Measurements from ENCODE around the gene ARHGAP8.

ARHGAP8 gene

GRCh38 chr22:44752285-44753188 lies at the start of gene ARHGAP8:
Gene ARHGAP8, plus strand, starts transcription at chr22:44752575. Its CDS starts 33,953 bp downstream, at chr22:44786528.
- Histone ChIP-seq H3K27ac (ENCODE audit: low read length) (no peak within 1 kb of the TSS), H3K36me3 (ENCODE audit: insufficient read depth, low read depth, low read length) (no peaks in the 10 kb centered on the region), H3K4me1 (ENCODE audit: insufficient read depth, low read length) (peaks cover 21% of the 10 kb centered on the region), H3K9ac (ENCODE audit: low read depth, low read length) (peak within 1 kb of the TSS; percentile 69; the same call in 1 of the 2 replicates), H3K9me3 (ENCODE audit: insufficient read depth, low read depth, low read length) (no peaks in the 10 kb centered on the region; the same call in 1 of the 2 replicates), H3K4me3 (ENCODE audit: low read length) (peak within 1 kb of the TSS; percentile 82), H3K27me3 (ENCODE audit: insufficient read depth, low read length) (peaks cover 31% of the 10 kb centered on the region)

GRCh38 chr22:44703255-44703870 lies 49.0 kb upstream of the ARHGAP8 start:
- peak overlapping the region; percentile 48 for H3K9ac ChIP-seq (ENCODE audit: low read depth, low read length)
- H3K27me3 ChIP-seq (ENCODE audit: insufficient read depth, low read length), result peaks cover 42% of the 10 kb centered on the region
- peak overlapping the region; percentile 69 for H3K4me3 ChIP-seq (ENCODE audit: low read length)
- H3K36me3 ChIP-seq (ENCODE audit: insufficient read depth, low read depth, low read length), result no peaks in the 10 kb centered on the region
- H3K27ac ChIP-seq (ENCODE audit: low read length), result no peak overlapping the region
- no peaks in the 10 kb centered on the region for H3K9me3 ChIP-seq (ENCODE audit: insufficient read depth, low read depth, low read length)
- H3K4me1 ChIP-seq (ENCODE audit: insufficient read depth, low read length), result peaks cover 16% of the 10 kb centered on the region; the same call in 1 of the 2 replicates

- Histone ChIP-seq H3K9ac (ENCODE audit: low read depth, low read length) (no peak overlapping the region), H3K9me3 (ENCODE audit: insufficient read depth, low read depth, low read length) (no peaks in the 10 kb centered on the region), H3K27ac (ENCODE audit: low read length) (no peak overlapping the region), H3K4me1 (ENCODE audit: insufficient read depth, low read length) (peaks cover 9% of the 10 kb centered on the region; the same call in 1 of the 2 replicates), H3K27me3 (ENCODE audit: insufficient read depth, low read length) (peaks cover 42% of the 10 kb centered on the region), H3K4me3 (ENCODE audit: low read length) (no peak overlapping the region), H3K36me3 (ENCODE audit: insufficient read depth, low read depth, low read length) (no peaks in the 10 kb centered on the region)
These were observed 48.0 kb upstream of the ARHGAP8 start for GRCh38 chr22:44704159-44705021.

- Histone ChIP-seq H3K27me3 (ENCODE audit: insufficient read depth, low read length) (peaks cover 39% of the 10 kb centered on the region), H3K36me3 (ENCODE audit: insufficient read depth, low read depth, low read length) (no peaks in the 10 kb centered on the region), H3K4me3 (ENCODE audit: low read length) (no peak overlapping the region), H3K9me3 (ENCODE audit: insufficient read depth, low read depth, low read length) (no peaks in the 10 kb centered on the region), H3K4me1 (ENCODE audit: insufficient read depth, low read length) (peaks cover 7% of the 10 kb centered on the region; the same call in 1 of the 2 replicates), H3K9ac (ENCODE audit: low read depth, low read length) (no peak overlapping the region), H3K27ac (ENCODE audit: low read length) (no peak overlapping the region)
These were observed 47.4 kb upstream of the ARHGAP8 start for GRCh38 chr22:44705022-44705297.

GRCh38 chr22:44706488-44706887 lies 45.9 kb upstream of the ARHGAP8 start:
- Histone ChIP-seq H3K9ac (ENCODE audit: low read depth, low read length) (no peak overlapping the region), H3K27ac (ENCODE audit: low read length) (no peak overlapping the region), H3K4me1 (ENCODE audit: insufficient read depth, low read length) (peaks cover 4% of the 10 kb centered on the region; the same call in 1 of the 2 replicates), H3K36me3 (ENCODE audit: insufficient read depth, low read depth, low read length) (no peaks in the 10 kb centered on the region), H3K27me3 (ENCODE audit: insufficient read depth, low read length) (peaks cover 24% of the 10 kb centered on the region), H3K4me3 (ENCODE audit: low read length) (no peak overlapping the region), H3K9me3 (ENCODE audit: insufficient read depth, low read depth, low read length) (no peaks in the 10 kb centered on the region)

- H3K9ac ChIP-seq (ENCODE audit: low read depth, low read length), result no peak overlapping the region
- H3K4me3 ChIP-seq (ENCODE audit: low read length), result no peak overlapping the region
- H3K9me3 ChIP-seq (ENCODE audit: insufficient read depth, low read depth, low read length), result no peaks in the 10 kb centered on the region
- H3K4me1 ChIP-seq (ENCODE audit: insufficient read depth, low read length), result 0 out of 2 replicates have a peak, but pooled peaks cover 3% of the 10 kb centered on the region
- peaks cover 20% of the 10 kb centered on the region for H3K27me3 ChIP-seq (ENCODE audit: insufficient read depth, low read length)
- H3K36me3 ChIP-seq (ENCODE audit: insufficient read depth, low read depth, low read length), result no peaks in the 10 kb centered on the region
- H3K27ac ChIP-seq (ENCODE audit: low read length), result no peak overlapping the region
These were observed 45.2 kb upstream of the ARHGAP8 start for GRCh38 chr22:44707178-44707577.

GRCh38 chr22:44707752-44708151 lies 44.6 kb upstream of the ARHGAP8 start:
- Histone ChIP-seq H3K27me3 (ENCODE audit: insufficient read depth, low read length) (peaks cover 16% of the 10 kb centered on the region), H3K4me1 (ENCODE audit: insufficient read depth, low read length) (0 out of 2 replicates have a peak, but pooled peaks cover 3% of the 10 kb centered on the region), H3K27ac (ENCODE audit: low read length) (no peak overlapping the region), H3K4me3 (ENCODE audit: low read length) (no peak overlapping the region), H3K9ac (ENCODE audit: low read depth, low read length) (no peak overlapping the region; the same call in 1 of the 2 replicates), H3K36me3 (ENCODE audit: insufficient read depth, low read depth, low read length) (no peaks in the 10 kb centered on the region), H3K9me3 (ENCODE audit: insufficient read depth, low read depth, low read length) (no peaks in the 10 kb centered on the region)

GRCh38 chr22:44709881-44710392 lies 42.4 kb upstream of the ARHGAP8 start:
- Histone ChIP-seq H3K27me3 (ENCODE audit: insufficient read depth, low read length) (no peaks in the 10 kb centered on the region), H3K9me3 (ENCODE audit: insufficient read depth, low read depth, low read length) (no peaks in the 10 kb centered on the region), H3K27ac (ENCODE audit: low read length) (no peak overlapping the region), H3K9ac (ENCODE audit: low read depth, low read length) (no peak overlapping the region), H3K36me3 (ENCODE audit: insufficient read depth, low read depth, low read length) (no peaks in the 10 kb centered on the region), H3K4me3 (ENCODE audit: low read length) (no peak overlapping the region), H3K4me1 (ENCODE audit: insufficient read depth, low read length) (no peaks in the 10 kb centered on the region)

GRCh38 chr22:44710474-44711240 lies 41.7 kb upstream of the ARHGAP8 start:
- no peak overlapping the region for H3K27ac ChIP-seq (ENCODE audit: low read length)
- no peak overlapping the region for H3K4me3 ChIP-seq (ENCODE audit: low read length)
- no peaks in the 10 kb centered on the region for H3K36me3 ChIP-seq (ENCODE audit: insufficient read depth, low read depth, low read length)
- H3K9me3 ChIP-seq (ENCODE audit: insufficient read depth, low read depth, low read length), result no peaks in the 10 kb centered on the region
- H3K4me1 ChIP-seq (ENCODE audit: insufficient read depth, low read length), result no peaks in the 10 kb centered on the region
- H3K27me3 ChIP-seq (ENCODE audit: insufficient read depth, low read length), result no peaks in the 10 kb centered on the region
- H3K9ac ChIP-seq (ENCODE audit: low read depth, low read length), result no peak overlapping the region

- no peak overlapping the region for H3K27ac ChIP-seq (ENCODE audit: low read length)
- H3K4me3 ChIP-seq (ENCODE audit: low read length), result no peak overlapping the region
- H3K9me3 ChIP-seq (ENCODE audit: insufficient read depth, low read depth, low read length), result no peaks in the 10 kb centered on the region
- H3K36me3 ChIP-seq (ENCODE audit: insufficient read depth, low read depth, low read length), result no peaks in the 10 kb centered on the region
- H3K27me3 ChIP-seq (ENCODE audit: insufficient read depth, low read length), result no peaks in the 10 kb centered on the region
- no peaks in the 10 kb centered on the region for H3K4me1 ChIP-seq (ENCODE audit: insufficient read depth, low read length)
- H3K9ac ChIP-seq (ENCODE audit: low read depth, low read length), result no peak overlapping the region
These were observed 41.2 kb upstream of the ARHGAP8 start for GRCh38 chr22:44711241-44711560.

Measured in iPS-20b (cell line).